ENCODE measurements around the gene RIPK4. TPM values are rescaled to one million over a fixed set of nuclear protein-coding genes. Genes with fewer than 3 reads are reported as not detected.

The RIPK4 gene
- total RNA-seq, 1 donor from 2014 or later: 10.9 TPM

DNA sequence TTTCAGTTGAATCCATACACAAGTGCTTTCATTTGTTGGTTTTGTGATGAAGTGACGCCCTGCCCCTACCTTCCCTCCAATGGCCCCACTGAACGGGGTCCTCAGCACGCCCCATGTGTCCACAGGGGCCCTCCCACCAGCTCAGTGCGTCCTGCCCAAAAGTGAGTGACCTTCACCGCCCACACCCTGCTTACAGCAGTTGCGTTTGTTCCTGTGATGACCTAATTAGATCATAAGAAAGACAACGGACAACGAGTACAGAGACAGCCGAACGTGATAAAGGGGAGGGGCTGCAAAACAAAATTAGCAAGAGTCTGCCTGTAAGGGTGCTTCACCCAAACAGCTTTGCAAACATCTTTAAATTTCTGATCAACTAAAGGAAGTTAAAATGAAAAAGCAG lies 38.2 kb upstream of the RIPK4 start:
- H3K27me3 ChIP-seq: no peaks in the 10 kb centered on the region
- TF ChIP-seq, protein P1, sequence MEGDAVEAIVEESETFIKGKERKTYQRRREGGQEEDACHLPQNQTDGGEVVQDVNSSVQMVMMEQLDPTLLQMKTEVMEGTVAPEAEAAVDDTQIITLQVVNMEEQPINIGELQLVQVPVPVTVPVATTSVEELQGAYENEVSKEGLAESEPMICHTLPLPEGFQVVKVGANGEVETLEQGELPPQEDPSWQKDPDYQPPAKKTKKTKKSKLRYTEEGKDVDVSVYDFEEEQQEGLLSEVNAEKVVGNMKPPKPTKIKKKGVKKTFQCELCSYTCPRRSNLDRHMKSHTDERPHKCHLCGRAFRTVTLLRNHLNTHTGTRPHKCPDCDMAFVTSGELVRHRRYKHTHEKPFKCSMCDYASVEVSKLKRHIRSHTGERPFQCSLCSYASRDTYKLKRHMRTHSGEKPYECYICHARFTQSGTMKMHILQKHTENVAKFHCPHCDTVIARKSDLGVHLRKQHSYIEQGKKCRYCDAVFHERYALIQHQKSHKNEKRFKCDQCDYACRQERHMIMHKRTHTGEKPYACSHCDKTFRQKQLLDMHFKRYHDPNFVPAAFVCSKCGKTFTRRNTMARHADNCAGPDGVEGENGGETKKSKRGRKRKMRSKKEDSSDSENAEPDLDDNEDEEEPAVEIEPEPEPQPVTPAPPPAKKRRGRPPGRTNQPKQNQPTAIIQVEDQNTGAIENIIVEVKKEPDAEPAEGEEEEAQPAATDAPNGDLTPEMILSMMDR (IDR thresholded peaks at IDR 0.05): no peak
- no peak for DNase-seq
- H3K4me3 ChIP-seq: no peak overlapping the region
- H3K4me1 ChIP-seq: no peaks in the 10 kb centered on the region
- H3K27ac ChIP-seq: no peak overlapping the region
- intact Hi-C loops (cut with DNase I): no loop called here
- H3K36me3 ChIP-seq: peaks cover 31% of the 10 kb centered on the region
- H3K9me3 ChIP-seq: no peaks in the 10 kb centered on the region
- no peak for ATAC-seq

DNA sequence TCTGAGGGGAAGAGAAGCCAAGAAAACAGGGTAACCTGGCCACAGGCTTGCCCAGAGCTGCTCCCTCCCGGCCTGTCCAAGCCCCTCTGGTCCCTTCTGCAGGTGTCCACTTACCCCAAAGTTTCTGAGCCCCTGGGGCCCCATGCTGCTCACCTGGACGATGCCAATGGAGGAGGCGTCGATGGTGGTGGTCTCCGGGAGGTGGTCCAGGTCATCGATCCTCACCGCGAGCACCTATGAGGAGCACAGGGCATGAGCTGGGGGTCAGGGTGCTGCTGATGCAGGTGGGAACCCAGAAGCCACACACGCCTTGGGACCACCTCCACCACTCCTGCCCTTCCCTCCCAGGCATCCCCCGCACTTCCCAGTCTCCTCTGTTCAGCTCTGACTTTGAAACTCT lies 37.5 kb upstream of the RIPK4 start:
- ATAC-seq (no peak), DNase-seq (no peak)
- intact Hi-C loops (cut with DNase I): no loop called here
- Histone ChIP-seq H3K36me3 (peaks cover 26% of the 10 kb centered on the region), H3K4me1 (no peaks in the 10 kb centered on the region), H3K27me3 (no peaks in the 10 kb centered on the region), H3K9me3 (no peaks in the 10 kb centered on the region), H3K27ac (no peak overlapping the region), H3K4me3 (no peak overlapping the region)
- TF ChIP-seq, protein P1 (IDR thresholded peaks at IDR 0.05): no peak

DNA sequence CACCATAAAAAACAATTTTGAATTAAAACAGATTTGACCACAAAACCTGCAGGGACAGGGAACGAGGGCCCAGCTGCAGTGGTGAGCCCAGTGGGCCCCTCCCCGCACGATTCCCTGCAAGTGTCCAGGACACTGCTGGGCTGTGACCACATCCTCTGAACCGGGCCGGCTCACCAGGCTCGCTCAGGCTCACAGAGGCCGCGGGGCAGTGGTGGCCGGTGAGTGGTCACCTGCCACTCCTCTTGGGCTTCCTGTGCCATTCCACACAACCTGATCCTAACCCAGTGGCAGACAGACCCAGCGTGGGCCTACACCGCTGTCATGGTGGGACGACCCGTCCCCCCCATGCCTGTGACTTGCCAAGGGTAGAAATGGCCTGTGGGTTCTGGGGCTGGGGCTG lies 36.5 kb upstream of the RIPK4 start:
- Histone ChIP-seq H3K4me1 (no peaks in the 10 kb centered on the region), H3K4me3 (no peak overlapping the region), H3K36me3 (peaks cover 27% of the 10 kb centered on the region), H3K27ac (no peak overlapping the region), H3K9me3 (no peaks in the 10 kb centered on the region), H3K27me3 (no peaks in the 10 kb centered on the region)
- intact Hi-C loops (cut with DNase I): no loop called here
- peak; percentile 30 for ATAC-seq
- TF ChIP-seq, protein P1 (IDR thresholded peaks at IDR 0.05): no peak
- DNase-seq: no peak

DNA sequence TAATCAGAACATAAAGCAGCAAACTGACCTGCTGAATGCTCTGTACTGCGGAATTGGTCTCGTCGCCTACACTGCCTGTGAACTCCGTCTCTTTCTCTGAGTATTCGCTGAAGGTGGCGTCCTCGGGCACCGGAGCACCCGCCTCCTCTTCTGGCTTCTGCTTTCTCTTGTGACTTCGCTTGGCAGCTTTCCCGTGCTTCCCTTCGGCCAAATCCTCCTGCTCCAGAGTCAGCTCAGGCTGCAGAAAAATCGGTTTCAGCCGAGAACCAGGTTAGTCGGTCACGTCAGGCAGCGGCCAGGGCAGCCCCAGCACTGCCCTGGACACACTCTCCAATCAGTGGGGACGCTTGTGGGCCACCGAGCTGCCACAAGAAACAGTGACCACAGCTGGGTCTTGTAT lies 35.8 kb upstream of the RIPK4 start:
- TF ChIP-seq, protein P1 (IDR thresholded peaks at IDR 0.05): no peak
- no peak for DNase-seq
- H3K9me3 ChIP-seq: no peaks in the 10 kb centered on the region
- H3K36me3 ChIP-seq: peaks cover 30% of the 10 kb centered on the region
- ATAC-seq: peak; percentile 54
- H3K4me3 ChIP-seq: no peak overlapping the region
- no peak overlapping the region for H3K27ac ChIP-seq
- intact Hi-C loops (cut with DNase I): no loop called here
- no peaks in the 10 kb centered on the region for H3K27me3 ChIP-seq
- no peaks in the 10 kb centered on the region for H3K4me1 ChIP-seq

DNA sequence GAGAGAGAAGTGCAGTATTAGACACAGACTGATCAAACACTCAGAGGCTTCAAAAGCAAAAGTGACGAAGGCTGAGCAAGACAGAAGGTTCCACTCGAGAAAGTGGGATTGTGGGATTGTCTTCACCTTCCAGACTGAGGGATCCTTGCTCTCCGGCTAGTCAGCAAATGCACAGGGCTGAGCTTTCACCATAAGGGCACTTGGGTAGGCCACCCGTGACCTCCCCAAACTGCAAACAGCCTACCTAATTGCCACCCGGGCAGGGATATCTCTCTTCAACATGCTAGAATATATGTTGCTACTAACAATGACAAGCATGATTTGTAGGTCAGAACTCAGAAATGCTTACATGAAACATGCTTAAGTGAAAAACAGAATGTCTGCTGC lies 35.3 kb upstream of the RIPK4 start:
- Histone ChIP-seq H3K27me3 (no peaks in the 10 kb centered on the region), H3K4me3 (no peak overlapping the region), H3K27ac (no peak overlapping the region), H3K4me1 (no peaks in the 10 kb centered on the region), H3K9me3 (no peaks in the 10 kb centered on the region), H3K36me3 (peaks cover 30% of the 10 kb centered on the region)
- TF ChIP-seq, protein P1 (IDR thresholded peaks at IDR 0.05): no peak
- intact Hi-C loops (cut with DNase I): no loop called here
- ATAC-seq (peak; percentile 13), DNase-seq (no peak)
